Bone marrow (tissue), 2 donors: Measurements from ENCODE around the gene ANKRD23.
"Not testable (repeated sequence)": the region's sequence is repeated elsewhere in the genome, so short reads cannot be mapped to it uniquely, and the experiment has no call there.

Source experiments
- DNase-seq, 2 donors: peaks; one replicate each; lab custom pipeline; 2025; lab: John Stamatoyannopoulos, UW

ANKRD23 gene

DNA sequence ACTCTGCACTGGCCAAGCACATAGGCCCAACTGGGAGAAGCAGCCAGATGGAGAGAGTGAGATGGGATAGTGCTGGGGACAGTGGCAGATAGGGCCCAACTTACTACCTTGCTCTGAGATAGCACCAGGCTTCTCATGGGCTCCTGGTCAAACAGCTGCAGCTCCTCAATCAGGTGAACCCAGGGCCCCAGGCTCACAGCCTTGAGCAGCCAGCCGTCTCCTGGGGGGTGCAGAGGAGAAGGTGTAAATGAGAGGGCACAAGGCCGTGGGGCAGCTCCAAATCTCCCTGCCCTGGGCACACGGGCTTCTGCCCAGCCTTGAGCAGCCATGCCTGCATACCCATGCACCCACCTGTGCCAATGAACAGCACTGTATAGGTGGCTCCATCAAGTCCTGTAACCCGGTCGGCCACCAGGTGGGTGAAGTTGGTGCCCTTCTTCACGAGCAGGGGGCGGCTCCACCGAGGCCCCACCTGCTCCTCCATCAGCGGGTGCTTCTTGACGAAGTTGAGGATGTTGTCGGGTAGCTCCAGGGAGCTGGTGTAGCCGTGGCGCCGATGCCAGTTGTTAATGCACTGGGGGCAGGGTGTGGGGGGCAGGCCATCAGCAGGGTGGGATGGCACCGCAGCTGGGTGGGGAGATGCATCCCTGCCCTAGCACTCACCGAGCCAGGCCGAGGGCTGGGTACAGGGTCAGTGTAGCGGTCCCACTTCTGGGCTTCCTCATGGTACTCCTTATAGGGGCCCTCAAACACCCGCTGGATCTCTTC lies 19.9 kb upstream of the ANKRD23 start:
- DNase-seq: no peak

DNA sequence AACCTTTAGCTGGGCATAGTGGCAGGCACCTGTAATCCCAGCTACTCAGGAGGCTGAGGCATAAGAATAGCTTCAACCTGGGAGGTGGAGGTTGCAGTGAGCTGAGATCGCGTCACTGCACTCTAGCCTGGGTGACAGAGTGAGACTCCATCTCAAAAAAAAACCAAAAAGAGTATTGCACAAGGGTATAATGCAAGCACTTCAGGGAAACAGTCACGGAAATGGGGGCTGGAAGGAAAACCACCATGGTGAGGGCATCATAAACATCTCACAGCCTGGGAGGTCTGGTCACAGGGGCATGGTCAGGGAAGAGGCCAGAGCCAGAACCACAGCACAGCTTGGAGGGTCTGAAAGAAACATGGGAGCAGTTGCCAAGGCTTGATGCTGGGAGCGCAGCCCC lies 19.2 kb upstream of the ANKRD23 start:
- not testable (repeated sequence) for DNase-seq

DNA sequence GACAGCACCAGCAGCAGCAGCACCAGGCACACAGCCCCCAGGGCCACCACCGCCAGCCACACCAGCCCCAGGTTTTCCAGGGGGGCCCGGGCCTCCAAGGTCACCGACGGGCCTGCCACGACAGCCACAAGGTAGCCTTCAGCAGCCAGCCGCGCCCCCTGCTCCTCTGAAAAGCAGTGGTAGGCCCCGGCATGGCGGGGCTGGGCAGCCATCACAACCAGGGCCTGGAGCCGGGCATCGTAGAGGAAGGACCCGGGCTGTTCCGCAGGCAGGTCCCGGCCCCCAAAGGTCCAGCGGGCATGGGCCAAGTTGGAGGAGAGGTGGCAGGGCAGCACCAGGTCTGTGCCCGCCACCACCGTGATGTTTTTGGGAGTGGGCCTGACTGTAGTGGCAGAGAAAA lies 17.3 kb upstream of the ANKRD23 start:
- no peak for DNase-seq

DNA sequence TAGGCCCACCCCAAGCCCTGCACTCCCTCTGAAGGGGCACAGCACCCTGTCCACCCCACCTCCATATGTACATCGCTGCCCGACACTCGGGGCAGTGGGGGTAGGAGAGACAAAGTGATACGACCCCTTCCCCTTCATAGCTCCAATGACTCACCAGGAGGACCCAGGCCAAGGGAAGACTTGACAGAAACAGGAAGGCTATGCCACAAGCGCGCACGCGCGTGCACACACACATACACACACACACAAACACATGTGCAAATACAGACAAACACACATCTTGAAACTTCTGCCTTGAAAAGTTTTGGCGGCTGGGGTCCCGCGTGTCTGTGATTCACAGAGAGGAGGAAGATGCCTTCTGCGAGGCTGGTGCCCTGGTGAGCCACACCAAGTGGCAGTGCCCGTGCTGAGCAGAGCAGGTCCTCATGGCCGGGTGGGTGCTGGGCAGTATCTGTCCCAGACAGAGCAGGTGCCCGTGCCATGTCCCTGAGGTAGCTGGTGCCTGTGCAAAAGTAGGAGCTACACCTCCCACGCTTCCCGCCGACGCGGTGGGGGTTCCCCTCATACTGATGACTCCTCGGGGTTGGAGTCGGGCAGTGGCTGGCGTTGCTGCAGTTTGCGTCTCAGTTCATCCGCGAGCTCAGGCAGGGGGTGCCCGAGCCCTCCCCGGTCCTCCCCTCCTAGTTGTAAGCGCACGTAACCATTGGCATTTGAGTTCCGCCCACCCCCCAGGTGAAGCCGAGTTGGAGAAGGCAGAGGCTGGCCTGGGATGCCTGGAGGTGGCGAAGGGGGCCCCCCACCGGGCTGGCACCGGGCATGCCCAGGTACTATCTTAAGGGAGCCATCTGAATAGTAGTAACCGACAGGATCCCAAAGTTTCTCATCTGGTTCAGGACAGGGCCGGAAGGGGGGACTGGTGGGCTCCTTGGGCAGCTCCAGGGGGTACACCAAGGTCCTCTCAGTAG lies 16.5 kb upstream of the ANKRD23 start:
- DNase-seq: peak in 1 of 2 donors; percentile 11

DNA sequence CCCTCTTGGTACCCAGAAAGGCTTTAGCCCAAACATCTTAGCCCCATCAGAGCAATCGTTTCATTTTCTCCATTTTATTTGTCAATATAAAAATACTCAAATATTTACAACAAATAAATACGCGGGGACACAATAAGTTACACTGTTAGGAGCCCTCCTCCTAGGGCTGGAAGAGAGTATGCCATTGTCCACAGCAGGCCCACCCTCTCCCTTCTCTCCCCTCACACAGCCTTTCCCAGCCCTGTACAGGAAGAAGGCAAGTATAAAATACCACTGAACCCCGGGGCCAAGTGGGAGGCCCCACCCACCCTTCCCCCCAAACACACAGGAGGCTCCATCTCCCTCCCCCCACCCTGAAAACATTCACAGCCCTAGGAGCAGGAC lies 15.9 kb upstream of the ANKRD23 start:
- no peak for DNase-seq

DNA sequence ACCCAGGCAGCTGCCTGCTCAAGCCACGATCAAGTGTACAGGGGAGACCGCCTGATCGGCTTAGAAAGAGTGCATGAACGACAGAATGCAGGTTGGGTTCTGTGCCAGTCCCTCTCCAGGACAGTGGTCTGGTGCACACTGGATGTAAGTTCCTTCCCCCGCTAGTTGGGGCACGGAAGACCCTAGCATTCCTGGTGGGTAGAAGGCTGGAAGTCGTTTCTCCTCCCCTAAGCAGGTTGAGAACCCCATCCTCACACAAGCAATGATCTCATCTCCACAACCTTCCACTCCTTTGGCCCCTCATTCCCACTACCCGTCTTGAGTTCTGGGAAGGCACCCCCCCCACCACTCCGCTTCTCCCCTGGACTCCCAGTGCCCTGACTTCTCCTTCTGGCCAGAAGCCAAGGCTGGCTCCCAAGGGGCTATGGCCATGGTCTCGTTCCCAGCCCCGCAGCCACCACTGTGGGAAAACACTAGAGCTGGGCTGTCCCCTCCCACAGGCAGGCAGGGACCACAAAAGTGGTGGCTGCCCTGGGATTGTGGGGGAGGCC lies 15.4 kb upstream of the ANKRD23 start:
- DNase-seq: no peak

DNA sequence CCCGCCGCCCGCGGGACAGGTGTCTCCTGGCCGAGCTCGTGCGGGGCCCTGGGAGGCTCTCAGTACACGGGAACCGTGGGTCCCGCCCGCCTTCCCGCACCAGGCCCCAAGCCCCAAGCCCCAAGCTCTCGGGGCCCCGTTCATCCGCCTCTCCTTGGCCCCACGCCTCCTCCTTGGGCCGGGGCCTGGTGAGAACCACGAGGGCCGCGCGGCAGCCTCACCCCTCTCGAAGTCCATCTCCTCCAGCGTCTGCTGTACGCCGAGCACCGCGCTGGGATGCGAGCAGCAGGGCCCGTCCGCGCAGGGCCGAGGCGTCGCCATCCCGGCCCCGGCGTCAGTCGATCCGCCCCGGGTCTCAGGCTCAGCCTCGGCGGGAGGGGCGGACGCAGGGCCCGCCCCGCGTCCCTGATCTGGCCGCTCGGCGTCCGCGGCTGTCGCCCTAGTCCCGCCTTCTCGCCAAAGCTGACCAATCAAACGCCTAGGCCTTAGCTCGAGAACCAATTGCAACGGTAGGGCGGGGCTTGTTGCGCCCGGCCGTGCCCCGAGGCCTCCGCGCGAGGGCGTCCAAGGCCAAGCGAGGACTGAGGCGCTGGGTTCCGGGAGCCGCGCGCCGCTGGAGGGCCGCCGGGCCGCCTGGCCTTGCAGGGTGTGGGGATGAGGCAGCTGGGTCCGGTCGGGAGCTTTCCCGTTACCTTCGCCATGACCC lies 14.0 kb upstream of the ANKRD23 start, which contains the start of gene ANKRD39:
ANKRD39 (minus strand) TSS at position 350 of the 706 bp plus-strand sequence; CDS start at position 321, 29 bp downstream.
- DNase-seq: peak; percentile 82 to 97

DNA sequence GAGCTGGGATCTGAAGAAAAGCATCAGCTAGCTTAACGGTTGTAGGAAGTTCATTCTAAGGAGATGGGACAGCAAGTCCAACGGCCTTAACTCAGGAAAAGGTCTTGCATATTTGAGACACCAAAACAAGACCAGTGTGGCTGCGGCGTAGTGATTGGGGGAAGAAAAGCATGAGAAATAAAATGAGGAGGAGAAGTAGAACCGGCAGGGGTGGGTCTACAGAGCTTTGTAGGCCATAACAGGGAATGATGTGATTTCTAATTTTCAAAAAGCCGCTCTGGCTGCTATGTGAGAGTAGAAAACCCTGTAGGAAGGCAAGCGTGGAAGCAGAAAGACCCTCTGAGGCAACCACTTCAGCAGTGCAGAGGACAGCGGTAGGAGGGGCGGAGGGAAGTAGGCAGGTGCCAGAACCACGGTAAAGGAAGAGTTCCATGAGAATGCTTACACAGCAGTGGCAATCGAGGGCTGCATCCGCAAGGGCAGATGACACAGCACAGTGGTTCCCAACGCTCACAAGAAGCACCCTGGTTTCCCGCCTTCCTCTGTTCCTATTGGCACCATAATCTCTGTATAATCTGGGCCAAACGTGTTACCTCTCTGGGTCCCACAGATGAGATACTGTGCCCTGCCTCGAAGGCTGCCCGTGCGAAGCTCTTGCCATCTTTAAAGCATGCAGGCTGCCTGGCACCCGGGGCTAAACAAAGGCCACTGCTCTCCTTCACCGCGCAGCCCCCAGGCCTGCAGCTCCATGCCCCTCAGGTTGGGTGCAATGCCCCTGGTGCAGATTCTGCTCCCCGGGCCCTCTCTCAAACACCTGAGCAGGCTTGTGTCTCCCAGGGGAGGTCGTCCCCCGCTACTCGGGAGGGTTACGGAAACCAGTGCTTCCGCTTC lies 13.2 kb upstream of the ANKRD23 start:
- DNase-seq: no peak

DNA sequence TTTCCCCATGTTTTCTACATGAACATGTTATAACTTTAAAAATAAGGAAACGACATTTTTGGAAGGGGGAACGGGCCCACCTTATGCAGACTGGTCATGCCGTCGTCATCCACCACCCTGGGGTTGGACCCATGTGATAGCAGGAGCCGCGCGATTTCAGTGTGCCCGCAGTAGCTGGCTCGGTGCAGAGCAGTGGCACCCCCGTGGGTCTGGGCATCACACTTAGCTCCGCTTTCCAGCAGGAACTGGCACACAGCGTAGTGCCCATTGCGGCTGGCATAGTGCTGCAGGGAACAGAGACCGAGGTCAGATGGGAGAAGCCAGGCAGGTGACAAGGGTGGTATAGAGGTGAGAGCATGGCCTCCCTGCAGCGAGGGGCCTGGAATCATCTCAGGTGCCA lies 9.5 kb upstream of the ANKRD23 start:
- no peak for DNase-seq

DNA sequence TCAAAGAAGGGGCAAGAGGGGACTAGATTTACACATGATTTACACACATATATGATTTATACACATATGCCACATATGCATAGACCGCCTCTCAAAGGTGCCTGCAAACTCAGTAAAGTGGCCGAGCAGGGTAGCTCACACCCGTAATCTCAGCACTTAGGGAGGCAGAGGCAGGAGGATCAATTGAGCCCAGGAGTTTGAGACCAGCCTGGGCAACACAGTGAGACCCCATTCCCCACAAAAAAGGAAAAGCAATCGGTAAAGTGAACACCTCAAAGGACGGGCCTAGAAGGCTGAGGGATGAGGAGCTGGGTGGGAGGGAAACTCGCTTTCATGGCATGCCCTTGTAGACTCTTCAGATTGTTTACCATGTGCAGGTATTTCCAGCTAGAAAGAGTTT lies 8.8 kb upstream of the ANKRD23 start:
- no peak for DNase-seq

DNA sequence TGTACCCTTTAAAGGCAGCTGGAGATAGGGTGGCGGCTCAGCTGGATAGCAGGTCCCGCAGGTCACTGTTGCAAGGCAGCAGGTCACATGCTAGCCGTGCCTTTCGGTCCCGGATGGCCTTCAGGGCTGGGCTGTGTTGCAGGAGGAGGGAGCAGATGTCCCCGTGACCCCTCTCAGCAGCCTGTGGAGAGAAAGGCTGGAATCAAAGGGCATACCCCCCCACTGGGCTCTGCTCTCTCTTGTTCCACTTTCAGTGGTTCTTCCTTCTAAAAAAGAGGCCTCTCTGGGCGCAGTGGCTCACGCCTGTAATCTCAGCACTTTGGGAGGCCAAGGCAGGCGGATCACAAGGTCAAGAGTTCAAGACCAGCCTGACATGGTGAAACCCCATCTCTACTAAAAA lies 4.4 kb upstream of the ANKRD23 start:
- no peak for DNase-seq

DNA sequence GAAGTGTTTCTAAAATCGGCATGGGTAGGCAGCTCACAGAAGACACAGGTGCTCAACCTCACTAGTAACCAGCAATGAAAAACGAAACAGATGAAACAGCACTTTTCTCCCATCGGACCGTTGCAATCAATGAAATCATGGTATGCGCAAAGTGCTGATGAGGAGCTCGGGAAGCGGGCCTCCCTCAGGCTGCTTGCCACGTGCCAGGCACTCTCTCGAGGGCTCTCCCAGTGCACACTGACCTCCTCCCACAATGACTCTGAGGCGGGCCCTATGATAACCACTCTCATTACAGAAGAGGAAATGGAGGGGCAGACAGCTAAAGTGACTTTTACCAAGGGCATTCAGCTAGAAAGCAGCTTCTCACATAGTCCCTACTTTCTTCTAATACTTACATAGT lies 3.8 kb upstream of the ANKRD23 start:
- DNase-seq: no peak

DNA sequence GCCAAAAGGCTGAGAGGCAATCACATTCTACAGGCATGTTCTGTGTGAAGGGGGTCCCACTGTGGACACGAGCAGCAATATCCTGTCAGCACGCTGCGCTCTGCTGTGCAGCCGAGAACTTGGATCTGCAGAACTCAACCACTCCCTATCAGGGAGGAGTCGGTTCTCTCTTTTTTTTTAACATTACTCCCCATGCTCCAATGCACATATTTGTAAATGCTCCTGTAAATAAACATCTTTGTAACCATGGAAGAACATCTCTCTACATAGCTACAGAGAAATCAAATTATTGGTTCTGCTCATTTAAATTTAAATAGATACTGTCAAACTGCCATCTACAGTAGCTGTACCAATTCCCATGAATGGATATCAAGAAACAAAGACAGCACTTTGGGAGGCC lies 3.0 kb upstream of the ANKRD23 start:
- no peak for DNase-seq

DNA sequence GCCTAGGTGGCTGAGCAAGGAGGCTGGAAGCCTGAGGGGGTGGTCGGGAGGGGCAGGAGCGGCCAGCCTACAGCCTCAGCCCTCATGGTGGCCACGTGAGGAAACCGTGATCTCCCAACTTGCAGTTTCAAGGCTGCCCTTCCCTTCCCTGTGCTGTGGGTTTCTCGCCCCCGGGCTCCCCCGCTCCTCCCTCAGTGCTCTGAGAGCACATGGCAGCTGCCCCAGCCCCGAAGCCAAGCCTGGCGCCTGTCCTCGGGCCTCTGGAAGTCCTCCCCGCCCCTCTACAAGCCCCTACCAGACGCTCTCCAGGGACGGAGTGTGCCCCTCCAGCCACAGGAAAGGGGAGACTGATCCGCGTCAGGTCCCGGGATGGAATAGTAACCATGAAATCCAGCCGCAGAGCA lies 586 bp upstream of the ANKRD23 start:
- no peak for DNase-seq

DNA sequence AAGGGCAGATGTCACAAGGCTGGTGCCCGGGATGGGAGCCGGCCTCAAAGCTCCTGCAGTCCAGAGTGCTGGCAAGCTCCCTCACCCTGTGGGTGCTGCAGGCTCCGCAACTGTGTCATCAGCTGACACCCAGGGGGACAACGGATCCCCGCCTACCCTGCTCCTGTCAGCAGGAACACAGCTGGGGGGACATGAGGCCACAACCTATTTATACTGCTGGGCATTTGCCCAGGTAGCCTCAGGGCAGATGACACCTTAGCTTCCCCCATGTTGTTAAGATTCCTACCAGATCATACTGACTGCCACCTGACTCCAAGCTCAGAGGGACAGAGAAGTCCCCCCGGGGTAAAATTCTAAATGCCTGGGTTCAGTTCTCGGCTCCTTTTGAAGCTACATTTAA lies 1.2 kb downstream of the ANKRD23 start:
- no peak for DNase-seq

DNA sequence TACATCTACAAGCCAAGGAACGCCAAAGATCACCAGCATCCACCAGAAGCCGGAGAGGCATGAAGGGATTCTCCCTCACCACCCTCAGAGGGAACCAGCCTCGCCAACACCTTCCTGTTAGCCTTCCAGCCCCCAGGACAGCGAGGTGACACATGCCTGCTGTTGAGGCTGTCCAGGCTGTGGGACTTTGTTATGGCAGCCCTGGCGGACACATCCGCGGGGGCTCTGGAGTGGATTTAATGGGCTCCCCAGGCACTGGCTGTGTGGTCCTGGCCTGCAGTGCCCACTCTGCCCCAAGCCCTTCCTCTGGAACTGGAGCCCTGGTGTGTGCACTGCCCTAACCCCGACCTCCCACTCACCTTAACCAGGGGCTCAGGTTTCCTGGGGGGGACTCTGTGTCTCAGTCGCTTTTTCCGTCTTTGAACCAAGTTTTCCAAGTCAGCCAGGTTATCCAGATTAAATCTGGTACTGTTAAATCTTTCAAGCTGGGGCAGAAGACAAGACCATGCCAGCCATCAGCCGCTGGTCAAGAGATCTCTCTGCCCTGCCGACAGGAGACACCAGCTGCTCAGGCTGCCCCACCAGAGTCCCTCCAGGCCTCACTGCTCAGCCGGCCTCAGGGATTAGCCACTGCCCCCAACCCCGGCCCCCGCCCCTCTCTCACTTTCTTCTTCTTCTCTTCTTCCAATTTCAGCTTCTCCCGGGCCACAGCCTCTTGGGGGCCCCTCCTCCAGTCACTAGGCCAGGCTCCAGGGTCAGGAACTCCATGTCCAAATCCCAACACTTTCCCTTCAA lies 1.9 kb downstream of the ANKRD23 start:
- no peak for DNase-seq

DNA sequence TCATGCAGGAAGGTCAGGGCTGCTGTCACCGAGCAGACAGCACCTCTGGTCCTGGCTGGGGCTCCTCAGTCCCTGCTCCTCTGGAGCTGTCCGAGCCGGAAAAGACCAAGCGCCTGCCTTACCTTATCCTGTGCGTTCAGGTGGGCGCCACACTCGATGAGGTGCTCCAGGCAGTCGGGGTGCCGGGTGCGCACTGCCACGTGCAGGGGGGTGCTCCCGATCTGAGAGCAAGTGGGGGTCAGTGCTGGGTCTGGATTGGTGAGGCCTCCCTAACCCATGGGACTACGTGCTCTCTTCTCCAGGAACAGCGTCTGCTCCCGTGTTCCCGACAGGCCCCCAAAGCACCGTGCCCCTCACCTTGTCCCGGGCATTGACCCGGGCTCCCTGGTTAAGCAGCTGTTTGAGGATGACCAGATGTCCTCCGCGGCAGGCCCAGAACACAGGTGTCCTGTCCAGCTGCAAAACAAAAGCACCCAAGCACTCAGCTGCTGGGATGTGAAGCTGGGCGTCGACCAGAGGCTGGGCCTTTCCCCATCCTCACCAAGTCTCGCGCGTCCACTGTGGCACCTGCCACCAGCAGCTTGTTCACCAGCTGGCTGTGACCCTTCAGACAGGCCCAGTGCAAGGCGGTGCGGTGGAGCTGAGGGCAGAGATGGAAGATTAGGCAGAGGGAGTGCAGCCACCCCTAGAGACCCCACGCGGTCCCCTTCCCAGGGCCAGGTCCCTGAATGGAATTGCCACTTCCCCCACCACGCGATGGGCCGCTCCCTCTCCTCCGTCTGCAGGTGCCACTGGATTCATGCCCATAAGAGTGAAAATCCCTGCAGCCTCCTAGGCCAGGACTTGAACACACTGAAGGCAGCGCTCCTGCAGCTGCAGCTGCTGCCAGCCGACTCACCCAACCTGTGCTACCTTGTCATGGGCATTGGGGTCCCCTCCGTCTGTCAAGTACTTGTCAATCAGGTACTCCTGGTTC lies 3.7 kb downstream of the ANKRD23 start:
- DNase-seq: no peak

DNA sequence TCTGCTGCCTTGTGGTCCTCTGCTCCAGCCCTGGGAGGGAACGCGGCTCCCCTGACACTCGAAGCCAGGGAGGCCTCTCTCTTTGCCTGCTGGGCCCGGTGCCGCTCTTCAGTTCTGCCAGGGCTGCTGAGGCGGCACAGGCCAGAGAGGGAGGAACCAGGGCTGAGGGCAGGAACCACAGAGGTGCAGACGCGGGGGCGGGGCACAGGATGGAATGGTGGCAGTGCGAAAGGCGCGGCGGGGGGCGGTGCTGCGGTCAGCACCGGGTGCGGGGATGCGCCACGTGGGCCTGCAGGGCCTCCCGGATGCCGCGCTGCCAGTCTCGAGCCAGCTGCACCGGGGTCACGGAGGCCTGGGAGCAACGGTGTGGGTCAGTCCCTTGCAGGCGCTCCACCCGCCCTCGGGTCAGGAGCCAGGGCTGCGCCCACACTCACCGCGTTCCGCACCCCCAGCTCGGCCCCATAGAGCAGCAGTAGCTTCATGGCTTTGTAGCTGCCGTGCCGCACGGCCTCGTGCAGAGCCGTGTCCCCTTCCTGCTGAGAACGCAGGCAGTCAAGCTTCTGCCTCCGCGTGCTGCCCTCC lies 4.4 kb downstream of the ANKRD23 start:
- no peak for DNase-seq
